GM12801 (cell line): ENCODE results near the gene RNPEPL1.

Experiments used
- TF ChIP-seq, protein P1 (sequence below): IDR thresholded peaks from one replicate; pipeline ENCODE4 v1.5.1; 2011; ENCODE audit warnings: control low read depth; ENCODE audit not compliant: insufficient read length; ENCODE audit errors: extremely low read depth

RNPEPL1 gene

DNA sequence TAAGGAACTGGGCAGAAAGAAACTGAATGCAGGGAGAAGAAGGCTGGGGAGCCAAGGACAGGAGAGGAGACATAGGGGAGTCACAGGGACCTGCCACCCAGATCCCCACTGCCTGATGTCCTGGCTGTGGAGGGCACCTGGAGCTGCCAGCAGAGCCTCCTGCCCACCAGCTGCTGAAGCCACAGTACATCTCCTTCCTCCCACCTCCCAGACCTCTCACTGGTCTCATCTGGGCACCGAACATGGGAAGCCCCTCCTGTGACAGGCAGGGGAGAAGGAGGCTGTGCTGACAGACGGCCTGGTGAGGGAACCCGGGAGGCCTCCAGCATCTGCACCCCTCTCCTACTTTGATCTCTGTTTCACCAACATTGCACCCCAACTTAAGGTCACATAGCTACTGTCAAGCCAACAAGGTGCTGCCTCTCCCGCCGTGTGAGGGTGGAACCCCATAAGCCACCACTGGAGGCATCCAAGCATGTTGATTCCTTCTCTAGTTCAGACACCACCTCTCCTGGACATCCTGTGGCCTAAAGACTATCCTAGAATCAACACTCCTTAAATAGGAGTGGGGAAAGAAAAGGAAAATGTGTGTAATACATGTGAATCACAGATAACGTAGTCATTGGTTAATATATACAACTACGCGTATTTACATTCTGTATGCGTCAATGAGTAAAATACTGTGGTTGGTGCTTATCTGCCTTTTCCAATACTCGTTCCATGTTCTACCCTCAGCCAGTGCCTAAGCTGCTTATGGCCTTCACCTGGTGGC is 3.5 kb upstream of the RNPEPL1 start:
- TF ChIP-seq, protein P1, sequence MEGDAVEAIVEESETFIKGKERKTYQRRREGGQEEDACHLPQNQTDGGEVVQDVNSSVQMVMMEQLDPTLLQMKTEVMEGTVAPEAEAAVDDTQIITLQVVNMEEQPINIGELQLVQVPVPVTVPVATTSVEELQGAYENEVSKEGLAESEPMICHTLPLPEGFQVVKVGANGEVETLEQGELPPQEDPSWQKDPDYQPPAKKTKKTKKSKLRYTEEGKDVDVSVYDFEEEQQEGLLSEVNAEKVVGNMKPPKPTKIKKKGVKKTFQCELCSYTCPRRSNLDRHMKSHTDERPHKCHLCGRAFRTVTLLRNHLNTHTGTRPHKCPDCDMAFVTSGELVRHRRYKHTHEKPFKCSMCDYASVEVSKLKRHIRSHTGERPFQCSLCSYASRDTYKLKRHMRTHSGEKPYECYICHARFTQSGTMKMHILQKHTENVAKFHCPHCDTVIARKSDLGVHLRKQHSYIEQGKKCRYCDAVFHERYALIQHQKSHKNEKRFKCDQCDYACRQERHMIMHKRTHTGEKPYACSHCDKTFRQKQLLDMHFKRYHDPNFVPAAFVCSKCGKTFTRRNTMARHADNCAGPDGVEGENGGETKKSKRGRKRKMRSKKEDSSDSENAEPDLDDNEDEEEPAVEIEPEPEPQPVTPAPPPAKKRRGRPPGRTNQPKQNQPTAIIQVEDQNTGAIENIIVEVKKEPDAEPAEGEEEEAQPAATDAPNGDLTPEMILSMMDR: no peak

DNA sequence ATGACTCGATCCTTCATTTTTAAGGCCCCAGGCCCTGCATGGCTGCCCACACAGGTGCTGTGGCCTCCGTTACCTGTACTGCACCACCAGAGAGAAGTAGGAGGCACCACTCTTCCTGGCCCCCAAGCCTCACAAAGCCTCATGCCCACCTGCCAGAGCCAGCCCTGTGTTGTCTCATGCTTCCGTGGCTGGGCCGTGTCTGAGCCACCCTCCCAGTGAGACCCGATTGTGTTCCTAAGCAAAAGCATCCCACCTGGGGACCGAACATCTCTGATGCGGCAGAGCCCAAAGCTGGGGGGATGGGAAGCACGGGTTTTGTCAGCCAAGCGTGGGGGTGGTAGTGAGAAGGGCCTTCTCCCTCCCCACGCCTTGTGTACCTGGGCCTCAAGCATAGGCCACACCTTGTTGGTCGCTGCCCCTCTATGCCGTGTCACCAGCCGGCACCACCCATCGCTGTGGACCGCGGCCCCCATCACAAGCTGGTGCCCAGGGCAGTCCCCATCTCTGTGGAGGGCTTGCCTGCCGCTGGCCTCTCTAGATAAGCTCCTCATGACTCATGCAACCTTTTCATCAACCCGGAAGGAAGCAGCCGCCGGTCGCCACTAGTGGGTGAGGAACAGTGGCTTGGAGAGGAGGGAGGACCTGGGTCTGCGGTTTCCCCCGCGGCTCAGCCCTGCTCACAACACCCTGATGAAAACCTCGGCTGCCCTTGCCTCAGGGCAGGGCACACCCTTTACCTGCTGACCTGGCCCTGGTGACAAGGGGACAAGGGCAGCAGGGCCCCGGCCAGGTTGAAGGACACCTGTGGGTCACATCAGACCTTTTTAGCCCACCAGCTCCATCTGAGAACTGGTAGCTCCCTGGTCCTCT is 2.7 kb upstream of the RNPEPL1 start:
- TF ChIP-seq, protein P1: no peak

DNA sequence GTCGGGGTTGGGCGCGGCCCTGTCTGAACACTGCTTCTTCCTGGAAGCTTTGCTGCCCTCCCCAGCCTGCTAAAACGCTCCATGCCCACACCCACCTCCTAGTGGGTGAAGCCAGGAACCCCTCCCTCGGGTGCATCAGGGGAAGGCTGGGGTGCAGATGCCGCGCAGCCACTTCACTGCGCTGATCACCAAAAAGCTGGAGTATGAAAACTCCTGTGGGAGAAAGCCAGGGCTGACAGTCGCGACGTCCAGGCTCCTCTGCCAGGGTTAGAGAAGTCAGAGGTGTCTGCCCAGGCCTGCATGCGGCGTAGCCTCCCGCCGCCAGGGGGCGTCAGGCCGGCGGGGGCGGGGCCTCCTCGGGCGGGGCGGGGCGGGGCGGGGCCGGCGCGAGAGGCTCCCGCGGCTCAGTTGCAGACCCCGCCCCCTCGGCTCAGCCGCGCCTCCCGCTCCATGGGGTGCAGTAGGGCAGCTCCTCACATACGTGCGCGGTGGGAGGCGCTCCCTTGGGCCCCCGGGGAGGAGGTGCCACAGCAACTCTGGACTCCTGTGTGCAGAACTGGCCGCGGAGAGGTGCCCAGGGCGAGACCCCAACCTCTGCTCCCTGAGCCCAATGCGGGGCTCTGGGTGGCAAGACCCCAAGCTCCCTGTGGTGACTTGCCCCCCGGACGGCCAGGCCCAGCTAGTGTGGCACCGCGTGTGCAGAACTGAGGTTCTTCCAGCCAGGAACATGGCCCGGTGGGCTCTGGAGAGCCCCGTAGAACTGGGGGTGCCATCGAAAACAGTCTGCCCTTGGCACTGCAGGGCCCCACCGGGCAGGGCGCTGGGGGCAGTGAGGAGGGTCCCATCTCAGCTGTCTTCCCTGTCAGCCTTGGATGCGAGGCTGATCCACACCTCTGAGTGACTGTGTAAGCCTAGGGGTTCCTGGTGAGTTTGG is 1.8 kb upstream of the RNPEPL1 start:
- TF ChIP-seq, protein P1: no peak

DNA sequence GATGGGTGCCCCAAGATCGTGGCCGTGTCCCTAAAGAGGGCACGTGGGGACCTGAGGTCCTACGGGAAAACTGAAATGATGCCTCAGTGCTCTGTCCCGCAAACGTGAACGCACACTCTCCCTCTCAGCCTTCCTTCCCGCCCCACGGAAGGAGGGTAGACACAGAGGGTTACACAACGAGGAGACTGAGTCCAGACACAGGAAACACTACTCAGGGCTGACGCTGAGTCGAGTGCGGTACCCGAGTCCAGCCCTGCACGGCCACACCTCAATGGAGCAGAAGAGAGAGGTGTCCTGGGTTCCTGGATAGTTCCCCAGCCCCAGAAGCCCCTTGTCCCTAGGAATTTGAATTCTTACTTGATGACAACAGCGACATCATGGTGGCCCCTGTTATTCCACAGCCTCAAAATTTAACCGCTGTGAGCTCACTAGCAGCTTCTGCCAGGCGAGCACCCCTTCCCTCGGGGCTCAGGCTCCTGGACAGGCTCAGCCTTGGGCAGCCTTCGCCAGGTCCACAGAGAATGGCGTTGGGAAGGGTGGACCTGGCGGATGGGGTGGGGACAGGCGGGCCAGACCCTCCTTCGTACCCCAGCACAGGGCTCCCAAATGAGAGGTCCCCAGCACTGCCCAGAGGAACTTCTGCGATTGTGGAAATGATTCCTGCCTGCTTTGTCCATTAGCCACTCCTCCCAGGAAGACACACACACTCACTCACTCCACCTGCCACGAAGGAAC is 980 bp upstream of the RNPEPL1 start:
- TF ChIP-seq, protein P1: no peak

DNA sequence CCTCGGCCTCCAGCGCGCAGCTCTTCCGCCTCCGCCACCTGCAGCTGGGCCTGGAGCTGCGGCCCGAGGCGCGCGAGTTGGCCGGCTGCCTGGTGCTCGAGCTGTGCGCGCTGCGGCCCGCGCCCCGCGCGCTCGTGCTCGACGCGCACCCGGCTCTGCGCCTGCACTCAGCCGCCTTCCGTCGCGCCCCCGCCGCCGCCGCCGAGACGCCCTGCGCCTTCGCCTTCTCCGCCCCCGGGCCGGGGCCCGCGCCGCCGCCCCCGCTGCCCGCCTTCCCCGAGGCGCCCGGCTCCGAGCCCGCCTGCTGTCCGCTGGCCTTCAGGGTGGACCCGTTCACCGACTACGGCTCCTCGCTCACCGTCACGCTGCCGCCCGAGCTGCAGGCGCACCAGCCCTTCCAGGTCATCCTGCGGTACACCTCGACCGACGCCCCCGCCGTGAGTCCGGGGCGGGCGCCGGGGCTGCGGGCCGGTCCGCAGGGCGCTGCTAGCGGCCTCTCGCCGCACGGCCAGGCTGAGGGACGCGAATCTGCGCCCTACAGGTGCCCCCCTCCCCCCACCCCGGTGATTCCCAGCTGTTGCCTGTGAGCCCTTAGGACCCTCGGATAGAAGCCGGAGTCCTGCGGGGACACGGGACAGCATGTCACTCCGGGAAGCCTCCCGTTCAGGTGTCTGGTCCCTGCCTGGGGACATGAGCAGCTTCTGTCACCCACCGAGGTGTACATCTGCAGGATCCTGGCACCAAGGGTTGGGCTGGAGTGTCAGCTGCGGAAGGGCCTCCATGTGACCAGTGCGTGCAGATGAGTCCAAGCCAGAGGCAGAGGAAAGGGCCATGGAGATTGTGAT is 616 bp downstream of the RNPEPL1 start:
- TF ChIP-seq, protein P1: no peak

DNA sequence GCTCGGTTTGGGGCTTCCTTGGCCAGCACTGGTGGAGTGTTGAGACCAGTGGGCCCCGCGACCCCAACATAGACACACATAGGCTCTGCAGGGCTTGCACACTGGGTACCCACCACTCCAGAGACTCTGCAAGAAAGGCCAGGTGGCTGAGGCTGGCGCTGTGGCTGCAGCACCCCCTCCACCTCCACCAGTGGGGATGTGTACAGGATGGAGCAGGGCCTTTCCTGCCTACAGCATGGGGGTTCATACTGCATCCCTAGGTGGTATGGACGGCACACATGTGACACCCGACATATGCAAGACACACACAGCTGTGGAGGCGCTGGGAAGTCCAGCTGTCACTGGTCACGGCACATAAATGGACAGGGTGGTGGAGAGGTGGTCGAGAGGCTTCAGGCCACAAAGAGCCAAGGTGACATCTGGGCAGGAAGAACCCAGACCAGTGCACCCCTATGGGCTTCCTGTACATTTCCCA is 1.3 kb downstream of the RNPEPL1 start:
- TF ChIP-seq, protein P1: no peak
